ENCODE results near the gene SYNGR1.

SYNGR1 gene

GRCh38 chr22:39349967-39350726, at the start of gene SYNGR1:
SYNGR1 (plus strand) TSS chr22:39349991; CDS start chr22:39350011, 20 bp downstream.
- DNase-seq (ENCODE audit: low spot score), result peak; percentile 68

- DNase-seq (ENCODE audit: low spot score), result no peak
Measured at GRCh38 chr22:39300186-39300830, 49.5 kb upstream of the SYNGR1 start.

- no peak for DNase-seq (ENCODE audit: low spot score)
Measured at GRCh38 chr22:39301108-39301507, 48.7 kb upstream of the SYNGR1 start.

- DNase-seq (ENCODE audit: low spot score), result no peak
Measured at GRCh38 chr22:39301926-39302325, 47.9 kb upstream of the SYNGR1 start.

- DNase-seq (ENCODE audit: low spot score), result no peak
Measured at GRCh38 chr22:39302431-39302960, 47.3 kb upstream of the SYNGR1 start.

GRCh38 chr22:39303358-39303757, 46.4 kb upstream of the SYNGR1 start:
- DNase-seq (ENCODE audit: low spot score), result no peak

GRCh38 chr22:39303892-39304671, 45.7 kb upstream of the SYNGR1 start:
- DNase-seq (ENCODE audit: low spot score), result no peak

GRCh38 chr22:39306456-39307361, 43.1 kb upstream of the SYNGR1 start:
- no peak for DNase-seq (ENCODE audit: low spot score)

- DNase-seq (ENCODE audit: low spot score), result peak; percentile 90
Measured at GRCh38 chr22:39308614-39309363, 41.0 kb upstream of the SYNGR1 start.

GRCh38 chr22:39309364-39309861, 40.4 kb upstream of the SYNGR1 start:
- peak; percentile 64 for DNase-seq (ENCODE audit: low spot score)

GRCh38 chr22:39309881-39310714, 39.7 kb upstream of the SYNGR1 start:
- no peak for DNase-seq (ENCODE audit: low spot score)

GRCh38 chr22:39311592-39312400, 38.0 kb upstream of the SYNGR1 start:
- DNase-seq (ENCODE audit: low spot score), result no peak

GRCh38 chr22:39312410-39312809, 37.4 kb upstream of the SYNGR1 start:
- no peak for DNase-seq (ENCODE audit: low spot score)

GRCh38 chr22:39313258-39314001, 36.4 kb upstream of the SYNGR1 start:
- DNase-seq (ENCODE audit: low spot score), result no peak

GRCh38 chr22:39314251-39314971, 35.4 kb upstream of the SYNGR1 start:
- DNase-seq (ENCODE audit: low spot score), result no peak

- no peak for DNase-seq (ENCODE audit: low spot score)
Measured at GRCh38 chr22:39315389-39315788, 34.4 kb upstream of the SYNGR1 start.

GRCh38 chr22:39316440-39317083, 33.2 kb upstream of the SYNGR1 start:
- DNase-seq (ENCODE audit: low spot score), result peak; percentile 77

Measured in AG20443 (cell line).